HG02571 (cell line): Measurements from ENCODE around the gene REEP2.

Source experiments
- ATAC-seq: cut with Tn5 transposase; IDR thresholded peaks from one replicate; pipeline ENCODE4 v1.9.1; 2021; ENCODE audit warnings: mild to moderate bottlenecking, moderate library complexity; ENCODE audit not compliant: unreplicated experiment

The REEP2 gene

DNA sequence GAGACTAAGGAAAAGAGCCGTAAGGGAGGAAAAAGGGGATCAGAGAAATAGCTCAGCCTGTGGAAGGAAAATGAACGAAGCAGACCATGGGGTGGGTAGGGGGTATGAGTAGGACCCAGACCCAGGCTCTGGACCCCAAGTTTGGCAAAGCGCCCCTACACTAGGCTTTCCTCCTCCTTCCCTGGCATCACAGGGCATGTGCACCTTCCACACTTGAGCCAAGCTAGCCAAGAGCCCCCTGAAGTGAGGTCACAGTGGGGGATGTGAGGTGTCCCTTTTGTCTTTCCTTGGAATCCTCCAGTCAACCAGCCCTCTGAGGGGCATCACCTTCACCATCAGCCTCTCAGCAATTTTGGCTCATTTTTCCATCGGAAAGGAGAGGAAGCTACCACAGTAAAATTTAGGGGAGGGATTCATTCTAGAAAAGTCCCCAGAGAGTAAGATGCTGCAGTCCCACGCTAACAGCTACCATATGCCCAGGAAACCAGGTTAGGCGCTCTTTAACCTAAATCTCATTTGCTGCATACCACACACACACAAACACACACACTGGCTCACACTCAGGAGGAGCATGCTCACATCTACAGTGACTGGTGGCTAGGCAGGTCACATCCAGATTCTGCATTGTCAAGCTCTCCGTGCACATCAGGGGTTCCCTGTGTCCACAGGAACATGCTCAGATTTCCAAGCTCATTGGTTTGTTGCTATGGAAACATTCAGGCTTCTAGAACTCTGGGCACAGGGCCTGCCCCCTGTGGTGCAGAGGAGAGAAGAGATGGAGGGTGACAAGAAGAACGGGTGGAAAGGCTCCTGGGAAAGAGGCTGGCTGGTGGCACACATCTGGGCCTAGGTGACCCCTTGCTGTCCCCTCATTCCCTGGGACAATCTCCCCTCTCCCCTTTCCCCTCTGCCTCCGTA, 9.9 kb downstream of the REEP2 start:
- ATAC-seq, result no peak

DNA sequence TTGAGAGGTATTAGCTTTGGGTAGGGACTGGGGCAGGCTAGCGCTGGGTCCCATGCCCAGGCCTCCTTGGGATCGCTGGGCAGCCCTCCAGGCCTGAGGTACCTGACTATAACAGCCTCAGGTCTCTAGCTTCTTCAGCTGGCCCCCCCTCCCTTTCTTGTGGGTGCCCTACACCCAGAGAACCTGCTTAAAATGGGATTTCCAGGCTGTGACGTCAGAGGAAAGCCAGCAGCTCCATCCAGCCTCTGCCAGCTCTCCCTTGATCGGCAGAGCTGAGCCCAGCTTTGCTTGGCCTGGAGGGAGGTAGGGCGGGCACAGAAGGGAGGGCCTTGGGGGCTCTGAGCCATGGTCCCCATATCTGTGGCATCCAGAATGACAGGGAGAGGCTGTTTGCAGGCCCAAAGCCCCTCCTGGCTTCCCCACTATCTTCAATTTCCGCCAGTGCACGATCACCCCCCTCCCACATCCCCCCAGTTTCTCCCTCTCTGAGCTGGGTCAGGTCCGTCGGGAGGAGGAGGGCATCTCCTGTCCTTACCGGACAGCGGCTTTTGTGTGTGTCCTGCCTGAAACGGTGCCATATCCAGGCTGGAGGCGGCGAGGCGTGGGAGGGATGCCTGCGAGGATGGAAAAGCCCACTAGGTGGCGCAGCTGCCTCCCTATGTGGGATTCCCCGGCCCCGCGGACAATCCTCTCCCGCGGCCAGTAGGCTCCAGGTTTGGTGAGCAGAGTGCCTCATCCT, 10.8 kb downstream of the REEP2 start:
- ATAC-seq, result peak; percentile 62

DNA sequence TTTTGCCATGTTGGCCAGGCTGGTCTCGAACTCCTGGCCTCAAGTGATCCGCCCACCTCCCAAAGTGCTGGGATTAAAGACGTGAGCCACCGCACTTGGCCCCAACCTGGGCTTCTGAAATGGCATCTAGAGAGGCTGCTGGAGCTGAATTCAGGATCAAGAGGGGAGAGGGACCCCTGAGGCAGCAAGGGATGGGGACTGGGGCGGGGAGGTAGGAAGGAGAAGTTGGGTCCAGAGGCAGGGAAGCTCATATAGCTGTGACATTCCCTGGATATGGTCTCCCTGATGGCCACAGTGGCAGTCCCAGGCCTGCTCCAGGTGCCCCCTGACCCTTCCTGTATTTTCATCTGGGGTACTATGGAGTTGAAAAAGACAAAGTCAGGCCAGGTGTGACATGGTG, 12.1 kb downstream of the REEP2 start:
- no peak for ATAC-seq

DNA sequence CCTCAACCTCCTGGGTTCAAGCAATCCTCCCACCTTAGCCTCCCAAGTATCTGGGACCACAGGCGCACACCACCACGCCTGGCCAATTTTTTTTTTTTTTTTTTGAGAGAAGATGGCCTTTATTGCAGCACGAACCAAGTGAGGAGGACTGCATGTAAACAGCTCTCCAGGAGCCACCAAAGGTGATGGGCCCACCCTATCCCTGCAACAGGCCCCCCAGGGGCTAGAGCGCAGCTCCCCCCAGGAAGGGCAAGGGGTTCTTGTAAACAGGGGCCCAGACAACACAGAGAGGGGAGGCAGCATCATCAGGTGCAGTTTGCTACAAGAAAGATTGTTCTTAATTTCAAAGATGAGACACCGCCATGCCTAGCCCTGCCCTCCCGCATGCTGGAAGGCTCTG, 13.9 kb downstream of the REEP2 start:
- no peak for ATAC-seq

DNA sequence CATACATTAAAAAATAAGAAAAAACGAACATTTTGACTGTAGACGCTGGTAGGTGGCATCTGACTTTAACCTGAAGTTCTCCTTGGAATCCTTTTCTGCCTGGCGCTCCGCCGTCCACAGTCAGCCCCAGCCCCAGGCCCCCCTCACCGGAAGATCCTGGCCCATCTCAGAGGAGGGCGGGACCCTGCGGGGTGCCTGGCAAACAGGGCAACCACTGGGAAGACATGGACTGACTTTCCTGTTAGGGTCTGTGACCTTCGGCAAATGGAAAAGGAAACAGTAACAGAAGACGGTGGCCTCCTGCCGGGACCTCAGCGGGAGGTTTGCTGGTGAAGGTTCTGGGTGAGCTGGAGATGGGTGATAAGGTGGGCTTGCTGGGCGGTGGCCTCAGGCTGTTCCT, 14.7 kb downstream of the REEP2 start:
- no peak for ATAC-seq

DNA sequence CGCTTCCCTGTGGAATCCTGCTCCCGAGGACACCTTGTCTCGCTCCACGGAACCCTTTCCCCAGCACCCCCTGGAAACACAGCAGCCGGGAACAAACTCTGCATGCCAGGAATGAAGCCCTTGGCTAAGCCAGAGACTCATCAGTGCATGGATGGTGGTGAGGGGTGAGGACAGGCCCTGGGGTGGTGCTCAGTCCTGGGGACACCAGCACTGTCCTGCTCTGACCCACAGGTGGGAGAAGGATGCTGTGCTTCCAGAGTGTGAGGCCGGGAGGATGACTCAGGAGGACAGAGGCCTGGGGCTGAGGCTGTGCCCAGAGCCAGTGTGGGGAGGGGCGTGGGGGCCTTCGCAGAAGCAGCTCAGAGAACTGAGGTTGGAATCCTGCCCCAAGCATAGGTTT, 15.3 kb downstream of the REEP2 start:
- no peak for ATAC-seq

DNA sequence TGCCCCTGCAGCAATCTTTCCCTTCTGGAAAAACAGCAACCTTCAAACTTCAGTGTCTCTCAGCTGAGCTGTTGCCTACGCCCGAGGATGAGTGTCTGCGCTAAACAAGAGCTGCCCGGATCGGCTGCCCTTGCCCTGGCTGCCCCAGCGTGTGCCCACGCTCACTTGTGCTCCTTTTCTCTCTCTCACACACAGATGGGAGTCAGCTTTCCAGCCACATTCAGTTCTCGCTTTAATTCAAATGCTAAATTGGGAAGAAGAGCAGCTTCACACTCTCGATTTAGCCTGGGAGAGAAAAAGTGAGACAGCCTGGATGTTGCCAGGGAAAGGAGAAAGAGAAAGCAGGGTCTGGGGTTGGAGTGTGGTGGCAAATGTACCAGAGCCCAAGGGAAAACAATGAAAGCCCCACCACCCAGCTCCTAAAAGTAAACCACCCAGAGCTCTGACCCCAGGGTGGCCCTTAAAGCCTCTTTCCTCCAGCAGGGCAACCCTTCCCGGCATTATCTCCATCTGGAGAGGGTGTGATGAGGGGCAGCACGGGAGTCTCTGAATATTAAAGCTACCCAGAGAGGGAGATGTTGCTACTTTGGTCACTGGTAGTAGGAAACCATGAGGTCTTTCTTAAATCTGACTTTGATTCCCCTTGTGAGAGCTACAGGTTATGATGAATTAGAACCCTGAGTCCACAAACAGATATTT, 16.5 kb downstream of the REEP2 start:
- no peak for ATAC-seq

DNA sequence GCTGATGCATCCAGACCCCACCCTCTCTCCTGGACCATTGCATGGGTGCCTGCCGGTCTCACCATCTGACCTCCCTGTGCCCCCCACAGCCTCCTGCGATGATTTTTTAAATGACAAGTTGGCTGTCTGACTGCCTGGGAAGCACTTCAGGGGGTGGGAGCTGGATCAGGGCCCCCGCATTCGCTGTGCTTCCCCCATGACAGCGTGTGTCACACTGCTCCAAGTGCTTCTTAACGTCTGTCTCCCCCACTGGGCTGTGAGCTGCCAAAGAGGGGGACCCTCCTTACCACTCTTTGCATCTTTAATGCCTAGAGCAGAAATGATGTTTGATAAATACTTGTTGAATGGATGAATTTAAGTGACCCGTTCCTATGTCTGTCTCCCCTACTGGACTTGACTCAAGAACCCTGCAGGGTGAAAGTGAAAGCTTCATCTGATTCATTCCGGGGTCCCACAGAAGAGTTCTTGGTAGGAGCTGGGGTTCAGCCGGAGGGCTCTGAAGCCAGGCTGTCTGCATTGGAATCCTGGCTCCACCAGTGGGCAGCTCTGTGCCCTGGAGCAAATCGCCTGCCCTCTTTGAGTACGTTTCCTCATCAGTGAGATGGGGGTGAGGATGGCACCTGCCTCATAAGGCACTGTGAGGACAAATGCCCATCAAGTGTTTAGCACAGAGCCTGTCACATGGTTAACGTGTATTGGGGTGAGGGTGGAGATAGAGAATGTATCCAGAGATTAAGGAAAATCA, 18.8 kb downstream of the REEP2 start:
- ATAC-seq, result no peak

DNA sequence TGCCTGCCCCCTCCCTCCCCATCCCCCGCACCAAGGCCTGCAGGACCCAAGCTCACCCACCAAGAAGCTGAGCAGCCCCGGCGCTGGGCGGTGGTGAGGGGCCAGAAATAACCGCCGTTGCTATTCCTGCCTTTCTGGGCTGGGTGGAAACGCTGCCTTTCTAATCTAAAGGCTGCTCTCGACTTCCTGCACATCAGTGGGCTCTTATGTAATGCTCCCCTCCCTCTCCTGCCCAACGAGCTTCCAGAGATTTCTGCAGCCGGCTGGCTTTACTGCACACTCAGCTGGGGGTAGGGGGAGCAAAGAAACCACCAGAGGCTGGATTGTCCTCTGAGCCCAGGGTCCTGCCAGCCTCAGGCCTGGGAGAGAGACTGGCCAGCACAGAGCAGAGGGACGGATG, 19.5 kb downstream of the REEP2 start:
- ATAC-seq, result no peak

DNA sequence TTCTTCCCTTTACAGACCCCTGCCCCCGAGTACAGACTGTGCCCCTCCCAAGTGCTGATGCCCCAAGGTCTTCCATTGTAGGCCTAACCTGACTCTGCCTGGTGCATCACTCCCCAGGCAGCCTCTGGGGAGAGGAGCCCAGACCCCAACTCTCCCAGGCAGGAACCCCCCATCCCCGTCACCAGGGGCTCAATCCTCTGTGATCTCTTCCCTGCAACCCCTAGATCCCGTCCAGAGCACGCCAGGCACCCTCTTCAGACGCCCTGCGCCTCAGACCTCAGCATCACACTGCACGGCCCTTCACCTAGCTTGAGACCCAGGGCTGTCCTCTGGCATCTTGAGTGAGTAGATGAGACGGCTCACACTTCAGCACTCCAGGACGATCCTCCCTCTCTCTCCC, 20.0 kb downstream of the REEP2 start:
- ATAC-seq, result no peak

DNA sequence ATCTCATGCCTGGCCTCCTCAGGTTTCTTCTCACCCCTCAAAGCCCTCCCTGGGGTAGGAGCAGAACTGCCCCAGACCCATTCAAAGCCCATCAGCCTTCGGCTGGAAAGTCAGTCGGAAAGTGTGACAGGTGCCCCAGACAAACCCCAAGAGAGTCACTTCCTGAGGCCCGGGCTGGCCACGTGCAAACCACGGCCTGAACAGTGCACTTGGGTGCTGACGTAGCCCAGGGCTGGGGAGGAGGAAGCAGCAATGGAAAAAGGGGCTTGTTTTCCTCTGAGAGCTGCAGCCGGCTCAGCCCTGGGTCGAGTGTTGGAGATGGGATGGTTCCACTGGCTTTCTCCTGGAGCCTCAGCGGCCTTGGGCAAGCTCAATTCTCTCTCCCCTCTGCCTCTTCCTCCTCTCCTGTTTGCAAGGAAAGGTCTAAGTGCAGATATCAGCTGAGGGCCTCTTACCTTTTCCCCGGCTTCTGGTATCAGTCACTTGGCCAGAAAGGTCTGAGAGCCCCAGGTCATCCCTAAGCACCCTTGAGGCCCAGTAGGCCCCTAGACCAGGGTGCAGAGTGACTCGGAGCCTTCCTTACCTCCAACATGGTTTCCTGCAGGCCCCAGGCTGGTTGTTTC, 20.6 kb downstream of the REEP2 start:
- no peak for ATAC-seq

DNA sequence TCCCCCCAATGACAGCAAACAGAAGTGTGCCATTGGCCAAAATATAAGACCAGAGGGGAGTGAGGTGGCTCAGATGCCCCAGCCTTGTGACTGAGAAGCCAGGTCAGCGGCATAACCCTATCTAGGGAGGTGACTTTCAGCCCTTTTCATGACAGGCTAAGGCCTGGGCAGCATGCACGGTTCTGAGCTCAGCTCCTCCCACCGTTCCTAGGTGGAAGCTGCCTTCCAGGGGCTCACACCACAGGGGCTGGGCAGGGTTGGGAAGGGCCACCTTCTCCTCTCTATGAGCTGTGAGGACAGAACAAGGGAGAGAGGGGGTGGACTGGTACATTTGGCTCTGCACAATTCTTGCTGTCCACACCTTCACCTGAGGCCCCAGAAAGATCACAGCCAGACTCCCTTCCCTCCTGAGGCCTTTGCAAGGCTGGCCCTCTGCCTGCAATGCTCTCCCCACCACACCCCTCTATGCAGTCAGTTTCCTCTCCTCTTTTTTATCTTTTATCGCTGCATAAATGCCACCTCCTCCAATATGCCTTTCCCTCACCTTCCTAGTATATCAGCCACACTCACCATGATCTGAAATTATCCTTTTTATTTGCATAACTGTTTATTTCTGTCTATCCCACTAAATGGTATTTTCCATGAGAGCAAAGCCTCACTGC, 21.3 kb downstream of the REEP2 start:
- no peak for ATAC-seq

DNA sequence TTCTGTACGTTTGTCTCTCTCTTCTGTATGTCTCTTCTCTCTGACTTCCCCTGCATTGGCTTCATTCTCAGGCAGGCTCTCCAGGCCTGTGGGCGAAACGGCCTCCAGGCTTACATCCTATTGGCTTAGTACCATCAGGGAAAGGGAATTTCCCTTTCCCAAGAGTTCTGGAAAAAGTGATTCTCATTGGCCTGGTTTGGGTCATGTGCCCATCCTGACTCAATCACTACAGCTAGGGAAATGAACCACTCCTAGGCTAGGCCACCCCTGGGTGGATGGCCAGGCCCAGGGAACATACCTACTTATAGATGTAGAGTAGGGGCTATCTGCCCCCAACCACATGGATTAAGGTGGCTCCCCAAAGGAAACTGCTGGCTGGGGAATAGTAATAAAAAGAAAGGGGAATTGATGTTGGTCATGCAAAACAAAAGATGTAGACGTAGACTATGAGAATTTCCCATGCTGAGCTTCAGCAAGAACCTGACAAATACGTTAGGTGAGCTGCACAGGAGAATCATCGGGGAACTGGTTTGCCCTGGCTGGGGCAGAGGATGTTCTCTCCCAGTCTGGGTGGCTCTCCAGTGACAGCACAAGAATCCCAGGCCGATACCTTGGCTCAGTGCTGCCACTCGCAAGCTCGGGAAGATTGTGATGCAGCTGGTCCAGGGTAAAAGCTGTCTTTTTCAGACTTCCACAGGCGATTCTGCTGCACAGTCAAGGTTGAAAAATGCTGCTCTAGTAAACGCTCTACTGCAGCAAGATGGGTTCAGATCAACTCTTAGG, 22.7 kb downstream of the REEP2 start:
- no peak for ATAC-seq

DNA sequence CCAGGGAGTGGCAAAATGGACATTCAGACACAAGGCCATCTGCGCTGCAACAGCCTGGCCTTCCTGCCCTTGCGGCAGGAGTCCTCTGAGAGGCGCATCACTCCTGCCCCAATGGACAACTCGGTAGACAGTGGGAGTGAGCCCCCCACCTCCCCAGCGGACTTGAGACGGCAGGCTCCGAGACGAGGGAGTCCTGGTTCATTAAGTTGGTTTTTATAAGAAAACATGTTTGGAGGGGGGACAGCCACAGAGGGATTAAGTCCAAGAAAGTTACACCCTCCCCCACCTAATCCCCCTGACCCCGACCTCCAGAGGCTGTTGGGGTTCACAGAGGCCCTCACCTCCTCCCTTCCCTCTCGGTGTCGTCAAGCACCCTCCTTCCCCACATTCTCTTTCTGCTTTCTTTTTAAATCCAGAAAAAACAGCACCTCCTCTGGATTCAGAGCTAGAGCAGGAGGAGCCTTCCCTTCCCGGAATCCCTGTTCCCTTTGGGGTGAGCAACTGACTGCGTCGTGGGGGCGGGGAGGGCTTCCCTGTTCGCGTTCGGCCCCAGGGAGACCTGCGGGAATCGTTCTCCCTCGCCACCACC, 24.7 kb downstream of the REEP2 start:
- no peak for ATAC-seq

DNA sequence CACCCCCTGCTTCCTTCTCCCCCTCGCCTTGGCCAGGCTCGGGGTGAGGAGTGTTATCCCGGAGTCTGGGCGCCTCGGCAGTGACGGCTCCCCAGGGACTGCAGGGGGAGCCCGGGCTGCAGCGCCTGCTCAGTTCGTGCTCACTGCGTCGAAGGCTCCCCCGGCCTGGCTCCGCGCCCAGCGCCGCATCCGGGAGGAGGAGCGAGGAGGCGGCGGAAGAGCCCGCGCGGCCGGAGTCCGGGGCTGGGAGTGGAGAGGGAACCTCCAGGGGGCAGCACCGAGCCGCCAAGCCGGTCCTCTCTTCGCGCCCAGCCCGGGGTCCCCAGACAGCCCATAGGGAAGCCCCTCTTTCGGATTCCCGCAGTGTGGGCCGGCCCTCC, 25.1 kb downstream of the REEP2 start:
- peak; percentile 39 for ATAC-seq

DNA sequence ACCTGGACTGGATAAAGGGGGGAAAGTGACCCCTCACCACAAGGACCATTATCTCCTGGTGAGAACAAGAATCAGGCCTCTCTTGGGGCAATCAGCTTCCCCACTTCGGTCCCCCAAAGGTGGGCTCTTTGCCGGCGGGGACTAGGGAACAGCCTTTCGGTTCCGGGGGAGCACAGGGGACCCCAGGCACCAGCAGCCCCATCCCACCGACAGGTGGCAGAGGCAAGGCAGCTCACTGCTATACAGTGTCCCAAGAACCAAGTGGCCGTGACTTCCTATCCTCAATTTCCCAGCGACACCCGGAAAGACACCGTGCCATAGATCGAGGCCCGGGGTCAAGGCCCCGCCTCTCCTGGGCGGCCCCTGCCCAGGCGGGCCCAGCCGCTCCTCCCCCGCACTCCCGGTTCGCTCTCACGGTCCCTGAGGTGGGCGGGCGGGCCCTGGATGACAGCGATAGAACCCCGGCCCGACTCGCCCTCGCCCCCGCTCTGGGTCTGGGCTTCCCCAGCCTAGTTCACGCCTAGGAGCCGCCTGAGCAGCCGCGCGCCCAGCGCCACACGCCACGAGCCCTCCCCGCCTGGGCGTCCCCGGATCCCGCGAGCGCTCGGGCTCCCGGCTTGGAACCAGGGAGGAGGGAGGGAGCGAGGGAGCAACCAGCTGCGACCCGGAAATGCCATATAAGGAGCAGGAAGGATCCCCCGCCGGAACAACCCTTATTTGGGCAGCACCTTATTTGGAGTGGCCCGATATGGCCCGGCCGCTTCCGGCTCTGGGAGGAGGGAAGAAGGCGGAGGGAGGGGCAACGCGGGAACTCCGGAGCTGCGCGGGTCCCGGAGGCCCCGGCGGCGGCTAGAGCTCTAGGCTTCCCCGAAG, 25.8 kb downstream of the REEP2 start:
- peak; percentile 65 for ATAC-seq

DNA sequence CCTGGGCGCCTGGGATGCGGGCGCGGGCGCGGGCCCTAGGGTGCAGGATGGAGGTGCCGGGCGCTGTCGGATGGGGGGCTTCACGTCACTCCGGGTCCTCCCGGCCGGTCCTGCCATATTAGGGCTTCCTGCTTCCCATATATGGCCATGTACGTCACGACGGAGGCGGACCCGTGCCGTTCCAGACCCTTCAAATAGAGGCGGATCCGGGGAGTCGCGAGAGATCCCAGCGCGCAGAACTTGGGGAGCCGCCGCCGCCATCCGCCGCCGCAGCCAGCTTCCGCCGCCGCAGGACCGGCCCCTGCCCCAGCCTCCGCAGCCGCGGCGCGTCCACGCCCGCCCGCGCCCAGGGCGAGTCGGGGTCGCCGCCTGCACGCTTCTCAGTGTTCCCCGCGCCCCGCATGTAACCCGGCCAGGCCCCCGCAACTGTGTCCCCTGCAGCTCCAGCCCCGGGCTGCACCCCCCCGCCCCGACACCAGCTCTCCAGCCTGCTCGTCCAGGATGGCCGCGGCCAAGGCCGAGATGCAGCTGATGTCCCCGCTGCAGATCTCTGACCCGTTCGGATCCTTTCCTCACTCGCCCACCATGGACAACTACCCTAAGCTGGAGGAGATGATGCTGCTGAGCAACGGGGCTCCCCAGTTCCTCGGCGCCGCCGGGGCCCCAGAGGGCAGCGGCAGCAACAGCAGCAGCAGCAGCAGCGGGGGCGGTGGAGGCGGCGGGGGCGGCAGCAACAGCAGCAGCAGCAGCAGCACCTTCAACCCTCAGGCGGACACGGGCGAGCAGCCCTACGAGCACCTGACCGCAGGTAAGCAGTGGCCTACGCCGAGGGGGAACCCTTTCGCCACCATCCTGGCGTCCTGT, 26.6 kb downstream of the REEP2 start, which contains the start of gene EGR1:
EGR1 (plus strand) TSS at position 219 of the 864 bp plus-strand sequence; CDS start at position 502, 283 bp downstream.
- ATAC-seq, result peak; percentile 57
